Left lung (tissue), 10 donors: ENCODE results near the gene ABTB2. TPM values are rescaled to one million over a fixed set of nuclear protein-coding genes. Genes with fewer than 3 reads are reported as not detected.

ENCODE experiments used
- ATAC-seq: fragments of 200-7000 bp; cut with Tn5 transposase; one replicate; pipeline ENCODE4 v1.9.1; 2020; ENCODE audit warnings: moderate library complexity
- DNase-seq, 4 donors: peaks; one replicate each; pipeline ENCODE4 v3.0.0-alpha.2; 2013 to 2020
- H3K27ac ChIP-seq, 2 donors: fragments of 200-600 bp; sonication (generic) in 1 of 2; one replicate each; pipeline versions ENCODE4 v1.5.0 to v1.8.0; 2020 to 2021
- H3K27me3 ChIP-seq, 2 donors: fragments of 200-600 bp; sonication (generic) in 1 of 2; one replicate each; pipeline versions ENCODE4 v1.5.0 to v1.8.0; 2020 to 2021
- H3K36me3 ChIP-seq, 2 donors: fragments of 200-600 bp; sonication (generic) in 1 of 2; one replicate each; pipeline versions ENCODE4 v1.5.0 to v1.8.0; 2020 to 2021
- H3K4me1 ChIP-seq, 2 donors: fragments of 200-600 bp; one replicate each; pipeline ENCODE4 v1.8.0; 2021
- H3K4me3 ChIP-seq, 2 donors: fragments of 200-600 bp; sonication (generic) in 1 of 2; one replicate each; pipeline versions ENCODE4 v1.5.0 to v1.8.0; 2020 to 2021; ENCODE audit warnings: mild to moderate bottlenecking in 1 of 2
- H3K9me3 ChIP-seq, 2 donors: fragments of 200-600 bp; sonication (generic) in 1 of 2; one replicate each; pipeline versions ENCODE4 v1.5.0 to v1.8.0; 2020 to 2021
- intact Hi-C, 2 donors: fragments of 100-400 bp; cut with DNase I; formaldehyde crosslinking; loops; one replicate each; pipeline versions ENCODE4 v1.11.2 to v1.14.2; 2022
- polyA plus RNA-seq, 6 donors: library from polyadenylated mRNA; unstranded; fragments of 120-200 nt; gene quantifications; one replicate each; pipeline ENCODE4 v1.2.1, GENCODE V29; 2013; ENCODE audit not compliant: insufficient read length in 6 of 6
- total RNA-seq, 2 donors: library from RNA; stranded (reverse); fragmentation: NEBNext Ultra II Directional; extraction: Animal tissue kit (Norgen Biotek cat#: 25700); gene quantifications; one replicate each; pipeline ENCODE4 v1.2.1, GENCODE V29; 2021
- TF ChIP-seq, protein P1 (sequence below), 2 donors: fragments of 200-600 bp; sonication (generic) in 1 of 2; IDR thresholded peaks; one replicate each; pipeline versions ENCODE4 v1.5.0 to v1.8.0; 2021; ENCODE audit warnings: antibody characterized with exemption in 2 of 2
- donor health status: DM: no; HTN: yes; CAD: no.
- donor health status: DM: no; HTN: no; CAD: no.

The ABTB2 gene
- total and polyA plus RNA-seq, 8 donors, result 2.4 to 6.9 (median 4.8) TPM

DNA sequence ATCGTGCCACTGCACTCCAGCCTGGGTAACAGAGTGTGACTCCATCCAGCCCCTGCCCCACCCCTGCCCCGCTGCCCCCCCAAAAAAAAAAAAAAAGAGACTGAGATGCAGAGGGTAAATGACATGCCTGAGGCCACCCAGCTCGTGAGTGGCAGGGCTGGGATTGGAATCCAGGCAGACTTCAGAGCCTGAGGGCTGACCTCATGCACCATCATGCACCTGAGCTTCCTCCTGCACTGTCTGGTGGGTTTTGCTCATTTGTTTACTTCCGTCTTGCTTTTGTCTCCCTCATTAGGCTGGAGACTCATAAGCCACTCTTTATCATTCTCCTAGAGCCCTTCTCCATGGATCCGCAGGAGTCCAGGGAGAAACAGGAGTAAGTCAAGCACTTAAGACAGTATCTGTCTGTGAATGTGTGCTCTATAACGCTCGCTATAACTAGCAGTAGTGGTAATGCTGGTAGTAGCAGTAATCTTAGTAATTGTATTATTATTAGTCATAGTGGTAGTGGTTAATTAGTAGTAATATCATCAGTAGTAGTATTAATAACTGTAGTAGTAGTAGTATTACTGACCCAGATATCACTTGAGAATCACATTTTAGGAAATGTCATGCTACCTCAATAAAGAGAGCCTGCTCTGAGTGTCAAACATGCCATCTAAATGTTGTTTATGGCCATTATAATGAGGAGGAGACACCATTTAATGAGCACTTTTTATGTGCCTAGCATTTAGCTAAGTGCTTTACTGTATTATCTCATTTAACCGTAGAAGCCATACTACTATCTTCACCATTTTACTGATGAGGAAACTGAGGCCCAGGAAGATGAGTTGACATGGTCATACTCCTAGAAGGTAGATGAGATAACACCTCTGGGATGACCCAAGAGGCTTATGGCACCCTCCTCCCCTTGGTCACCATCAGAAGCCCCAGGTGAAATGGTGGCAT is 167.3 kb downstream of the ABTB2 start:
- H3K36me3 ChIP-seq, result no peaks in the 10 kb centered on the region
- no peaks in the 10 kb centered on the region for H3K9me3 ChIP-seq
- peaks cover 0 to 10% of the 10 kb centered on the region in 2 donors for H3K4me1 ChIP-seq
- H3K27me3 ChIP-seq, result no peaks in the 10 kb centered on the region
- no peak for DNase-seq
- no peak overlapping the region for H3K27ac ChIP-seq
- intact Hi-C loops, result no loop called here
- ATAC-seq, result no peak
- H3K4me3 ChIP-seq, result no peak overlapping the region
- TF ChIP-seq, protein P1, sequence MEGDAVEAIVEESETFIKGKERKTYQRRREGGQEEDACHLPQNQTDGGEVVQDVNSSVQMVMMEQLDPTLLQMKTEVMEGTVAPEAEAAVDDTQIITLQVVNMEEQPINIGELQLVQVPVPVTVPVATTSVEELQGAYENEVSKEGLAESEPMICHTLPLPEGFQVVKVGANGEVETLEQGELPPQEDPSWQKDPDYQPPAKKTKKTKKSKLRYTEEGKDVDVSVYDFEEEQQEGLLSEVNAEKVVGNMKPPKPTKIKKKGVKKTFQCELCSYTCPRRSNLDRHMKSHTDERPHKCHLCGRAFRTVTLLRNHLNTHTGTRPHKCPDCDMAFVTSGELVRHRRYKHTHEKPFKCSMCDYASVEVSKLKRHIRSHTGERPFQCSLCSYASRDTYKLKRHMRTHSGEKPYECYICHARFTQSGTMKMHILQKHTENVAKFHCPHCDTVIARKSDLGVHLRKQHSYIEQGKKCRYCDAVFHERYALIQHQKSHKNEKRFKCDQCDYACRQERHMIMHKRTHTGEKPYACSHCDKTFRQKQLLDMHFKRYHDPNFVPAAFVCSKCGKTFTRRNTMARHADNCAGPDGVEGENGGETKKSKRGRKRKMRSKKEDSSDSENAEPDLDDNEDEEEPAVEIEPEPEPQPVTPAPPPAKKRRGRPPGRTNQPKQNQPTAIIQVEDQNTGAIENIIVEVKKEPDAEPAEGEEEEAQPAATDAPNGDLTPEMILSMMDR (IDR thresholded peaks at IDR 0.05), result no peak

DNA sequence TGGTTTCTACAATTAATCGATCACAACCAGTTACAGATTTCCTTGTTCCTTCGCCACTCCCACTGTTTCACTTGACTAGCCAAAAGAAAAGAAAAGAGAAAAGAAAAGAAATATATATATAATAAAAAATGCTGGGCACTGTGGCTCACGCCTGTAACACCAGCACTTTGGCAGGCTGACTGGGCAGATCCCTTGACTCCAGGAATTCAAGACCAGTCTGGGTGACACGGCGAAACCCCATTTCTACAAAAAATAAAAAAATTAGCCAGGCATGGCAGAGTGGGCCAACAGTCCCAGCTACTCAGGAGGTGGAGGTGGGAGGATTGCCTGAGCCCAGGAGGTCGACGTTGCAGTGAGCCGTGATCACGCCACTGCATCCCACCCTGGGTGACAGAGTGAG is 168.6 kb downstream of the ABTB2 start:
- H3K4me3 ChIP-seq, result no peak overlapping the region
- TF ChIP-seq, protein P1 (IDR thresholded peaks at IDR 0.05), result no peak
- no peaks in the 10 kb centered on the region for H3K27me3 ChIP-seq
- H3K27ac ChIP-seq, result no peak overlapping the region
- ATAC-seq (no peak), DNase-seq (no peak)
- peaks cover 0 to 10% of the 10 kb centered on the region in 2 donors for H3K4me1 ChIP-seq
- H3K9me3 ChIP-seq, result no peaks in the 10 kb centered on the region
- intact Hi-C loops, result no loop called here
- no peaks in the 10 kb centered on the region for H3K36me3 ChIP-seq

DNA sequence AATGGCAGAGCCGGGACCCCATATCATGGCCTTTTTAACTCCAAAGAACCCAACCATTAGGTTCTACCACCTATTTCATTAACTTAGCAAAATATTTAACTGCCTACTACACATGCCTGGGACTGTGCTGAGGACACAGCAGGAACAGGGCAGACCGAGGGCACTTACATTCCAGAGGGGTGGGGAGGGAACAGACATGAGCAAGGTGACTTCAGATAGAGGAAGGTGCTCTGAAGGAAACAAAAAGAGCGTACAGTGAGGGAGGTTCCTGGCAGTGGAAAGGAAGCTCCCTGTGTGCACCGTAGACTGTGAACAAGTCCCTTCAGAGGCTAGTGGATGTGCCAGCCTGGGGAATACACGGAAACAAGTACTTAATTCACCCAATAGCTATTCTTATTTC is 169.6 kb downstream of the ABTB2 start:
- TF ChIP-seq, protein P1 (IDR thresholded peaks at IDR 0.05), result no peak
- Histone ChIP-seq H3K27me3 (no peaks in the 10 kb centered on the region), H3K36me3 (no peaks in the 10 kb centered on the region), H3K4me1 (peaks cover 0 to 9% of the 10 kb centered on the region in 2 donors), H3K27ac (no peak overlapping the region), H3K4me3 (no peak overlapping the region), H3K9me3 (no peaks in the 10 kb centered on the region)
- ATAC-seq (peak; percentile 62), DNase-seq (no peak)
- intact Hi-C loops, result no loop called here

DNA sequence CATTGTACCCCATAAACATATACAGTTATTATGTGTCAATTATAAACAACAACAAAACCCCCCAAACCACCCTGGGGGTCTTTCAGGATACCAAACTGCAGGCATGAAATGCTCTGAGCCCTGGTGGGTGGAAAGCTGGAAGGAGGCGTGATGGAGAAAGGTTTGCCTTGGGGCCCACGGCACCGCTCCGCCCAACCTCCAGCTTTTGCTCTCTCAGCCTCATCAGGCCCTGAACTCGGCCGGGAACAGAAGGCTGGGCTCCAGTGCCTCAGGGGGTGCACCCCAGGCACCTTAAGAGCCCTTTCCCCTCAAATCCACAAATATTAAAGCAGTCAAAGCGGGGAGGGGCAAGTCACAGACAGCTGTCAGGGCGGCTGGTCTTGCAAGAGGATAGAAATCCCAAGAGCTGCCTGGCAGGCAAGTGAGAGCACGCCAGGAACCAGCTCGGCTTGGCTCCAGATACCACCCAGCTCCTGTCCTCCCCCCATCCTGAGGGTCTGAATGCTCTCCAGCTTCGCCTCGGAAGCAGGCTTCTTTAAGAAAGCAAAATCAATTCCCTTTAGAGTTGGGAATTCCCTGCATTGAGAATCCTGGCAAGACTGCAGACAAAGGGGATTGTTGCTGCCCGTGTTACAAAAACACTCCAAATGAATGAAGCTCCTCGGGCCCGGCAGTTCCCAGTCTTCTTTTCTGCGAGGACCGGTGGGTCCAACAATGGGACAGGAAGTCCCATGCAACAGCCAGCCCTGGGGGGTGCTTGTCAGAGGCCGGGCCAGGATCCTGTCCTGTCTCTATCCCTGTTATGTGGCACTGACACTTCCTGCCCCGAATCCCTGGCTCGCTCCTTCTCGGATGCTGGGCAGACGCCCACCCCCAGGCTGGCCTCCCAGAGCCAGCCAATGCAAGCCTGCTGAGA is 171.6 kb downstream of the ABTB2 start:
- DNase-seq, result peak in 1 of 4 donors; percentile 24
- intact Hi-C loops, result no loop called here
- Histone ChIP-seq H3K27ac (no peak overlapping the region), H3K4me1 (peaks cover 0 to 4% of the 10 kb centered on the region in 2 donors), H3K4me3 (no peak overlapping the region), H3K27me3 (no peaks in the 10 kb centered on the region), H3K36me3 (no peaks in the 10 kb centered on the region), H3K9me3 (no peaks in the 10 kb centered on the region)
- TF ChIP-seq, protein P1 (IDR thresholded peaks at IDR 0.05), result no peak
- ATAC-seq, result no peak
